Transverse colon (tissue), 4 donors: Measurements from ENCODE around the gene PSMD5. TPM values are rescaled to one million over a fixed set of nuclear protein-coding genes. Genes with fewer than 3 reads are reported as not detected.

Experiments
- DNase-seq: peaks from one replicate; pipeline ENCODE4 v3.0.0-alpha.2; 2019
- H3K27ac ChIP-seq, 4 donors: fragments of 200-600 bp; sonication (generic); 2 replicates each; pipeline ENCODE4 v1.5.1; 2016 to 2018; ENCODE audit warnings: inconsistent platforms in 4 of 4
- H3K27me3 ChIP-seq: fragments of 200-600 bp; sonication (generic); 2 replicates; pipeline ENCODE4 v1.5.1; 2017; ENCODE audit warnings: inconsistent platforms
- H3K36me3 ChIP-seq, 4 donors: fragments of 200-600 bp; sonication (generic); 2 replicates each; pipeline ENCODE4 v1.5.1; 2017 to 2019; ENCODE audit warnings: inconsistent platforms in 4 of 4
- H3K4me1 ChIP-seq, 4 donors: fragments of 200-600 bp; sonication (generic); 2 replicates each; pipeline ENCODE4 v1.5.1; 2017 to 2020; ENCODE audit warnings: inconsistent platforms in 4 of 4
- H3K4me3 ChIP-seq, 4 donors: fragments of 200-600 bp; sonication (generic); 1 replicate in 1 of 4; 2 replicates in 3 of 4; pipeline versions ENCODE4 v1.5.1 to v1.6.1; 2017 to 2019; ENCODE audit warnings: inconsistent platforms in 4 of 4
- H3K9me3 ChIP-seq, 2 donors: fragments of 200-600 bp; sonication (generic); 2 replicates each; pipeline ENCODE4 v1.5.1; 2017 to 2019; ENCODE audit warnings: inconsistent platforms in 2 of 2
- EP300 ChIP-seq: sonication (generic); formaldehyde crosslinking; IDR thresholded peaks from one replicate; pipeline ENCODE4 v1.6.1; 2017; ENCODE audit warnings: antibody characterized with exemption, low read depth
- POLR2A ChIP-seq: fragments of 450-650 bp; IDR thresholded peaks from one replicate; pipeline ENCODE4 v1.6.1; 2016; ENCODE audit warnings: antibody characterized with exemption, mild to moderate bottlenecking, moderate library complexity
- POLR2AphosphoS5 ChIP-seq, 3 donors: sonication (generic); formaldehyde crosslinking; IDR thresholded peaks; one replicate each; pipeline ENCODE4 v1.6.1; 2016; ENCODE audit warnings: antibody characterized with exemption in 3 of 3
- WGBS, 2 donors: methylation state at CpG; one replicate each; pipeline ENCODE4 v1.1.5; 2018; ENCODE audit warnings: low coverage in 1 of 2; 5-methylcytosine and 5-hydroxymethylcytosine counted together
- in situ Hi-C, 4 donors: fragments of 200-750 bp; cut with MboI; loops; one replicate each; pipeline versions ENCODE4 v1.15.0 to v1.15.1; 2017; ENCODE audit warnings: low sequenced_read_pairs in 3 of 4, low pct_ligation_motif_present in 1 of 4, low pct_unique_long_range_greater_than_20kb in 1 of 4
- intact Hi-C: fragments of 100-400 bp; cut with DNase I; formaldehyde crosslinking; loops from one replicate; pipeline ENCODE4 v1.15.1; 2023; ENCODE audit warnings: low total_unique reads
- total RNA-seq, 4 donors: library from RNA; depleted of rRNA; stranded (reverse); fragments of >200 nt; gene quantifications; one replicate each; pipeline ENCODE4 v1.1.0, GENCODE V29; 2016
- TF ChIP-seq, protein P1 (sequence below), 5 experiments: fragments of 200-600 bp in 3 of 5; fragments of 450-650 bp in 2 of 5; sonication (generic) in 3 of 5; IDR thresholded peaks; 1 replicate in 2 of 5; 2 replicates in 3 of 5; pipeline ENCODE4 v1.5.1; 2016 to 2017; ENCODE audit warnings: antibody characterized with exemption in 5 of 5, inconsistent platforms in 3 of 5, mild to moderate bottlenecking in 2 of 5, moderate library complexity in 1 of 5

PSMD5 gene
- total RNA-seq = 10 to 100 TPM; 25.3 to 36.6 (median 28.7) TPM

DNA sequence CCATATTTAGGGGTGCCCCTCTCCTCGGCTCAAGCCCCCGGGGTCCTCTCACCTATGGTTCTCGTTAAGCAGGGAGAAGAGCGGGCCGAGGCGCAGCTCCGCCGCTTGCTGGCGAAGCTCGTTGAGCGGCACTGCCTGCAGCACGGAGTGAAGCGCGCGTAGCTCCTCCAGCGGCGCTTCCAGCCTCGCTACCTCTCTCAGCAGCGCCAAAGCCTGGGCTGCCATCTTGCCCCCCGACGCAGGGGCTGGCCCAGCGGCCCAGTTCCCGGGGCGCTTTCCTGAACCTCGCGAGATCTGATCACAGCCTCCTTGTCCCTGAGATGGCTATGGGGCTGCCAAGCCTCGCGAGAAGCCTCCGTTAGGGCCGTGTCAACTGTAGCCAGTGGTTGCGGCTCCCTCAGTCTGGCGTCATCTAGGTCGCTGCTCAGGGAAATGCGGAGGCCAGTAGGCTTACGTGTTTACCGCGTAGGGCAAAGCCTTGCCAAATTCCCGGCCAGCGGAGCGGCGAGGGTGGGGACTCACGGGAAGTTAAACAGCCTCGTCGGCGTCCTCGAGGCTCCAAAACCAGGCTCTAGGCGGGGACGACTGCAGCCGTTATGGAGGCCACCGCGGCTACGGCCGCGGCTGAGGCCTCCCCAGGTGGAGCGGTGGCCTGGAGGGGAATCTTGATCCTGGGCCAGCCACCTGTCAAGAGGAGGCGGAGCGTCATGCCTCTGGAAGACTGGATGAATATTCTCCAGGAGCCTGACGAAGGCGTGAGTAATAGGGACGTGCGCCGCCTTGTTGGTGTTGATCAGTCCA lies at the start of gene PSMD5:
Gene PSMD5 (minus strand): TSS at position 238 of the 801 bp plus-strand sequence. CDS start 13 bp downstream, at position 225.
- TF ChIP-seq POLR2AphosphoS5 (IDR thresholded peaks at IDR 0.05) (peak; percentile 77 to 95 (median 91)), POLR2A (peak; percentile 93), EP300 (peak; percentile 30)
- TF ChIP-seq, protein P1, sequence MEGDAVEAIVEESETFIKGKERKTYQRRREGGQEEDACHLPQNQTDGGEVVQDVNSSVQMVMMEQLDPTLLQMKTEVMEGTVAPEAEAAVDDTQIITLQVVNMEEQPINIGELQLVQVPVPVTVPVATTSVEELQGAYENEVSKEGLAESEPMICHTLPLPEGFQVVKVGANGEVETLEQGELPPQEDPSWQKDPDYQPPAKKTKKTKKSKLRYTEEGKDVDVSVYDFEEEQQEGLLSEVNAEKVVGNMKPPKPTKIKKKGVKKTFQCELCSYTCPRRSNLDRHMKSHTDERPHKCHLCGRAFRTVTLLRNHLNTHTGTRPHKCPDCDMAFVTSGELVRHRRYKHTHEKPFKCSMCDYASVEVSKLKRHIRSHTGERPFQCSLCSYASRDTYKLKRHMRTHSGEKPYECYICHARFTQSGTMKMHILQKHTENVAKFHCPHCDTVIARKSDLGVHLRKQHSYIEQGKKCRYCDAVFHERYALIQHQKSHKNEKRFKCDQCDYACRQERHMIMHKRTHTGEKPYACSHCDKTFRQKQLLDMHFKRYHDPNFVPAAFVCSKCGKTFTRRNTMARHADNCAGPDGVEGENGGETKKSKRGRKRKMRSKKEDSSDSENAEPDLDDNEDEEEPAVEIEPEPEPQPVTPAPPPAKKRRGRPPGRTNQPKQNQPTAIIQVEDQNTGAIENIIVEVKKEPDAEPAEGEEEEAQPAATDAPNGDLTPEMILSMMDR (IDR thresholded peaks at IDR 0.05) = peak in 1 of 5 experiments; percentile 25
- Histone ChIP-seq H3K36me3 (no peaks in the 10 kb centered on the region), H3K4me3 (peak within 1 kb of the TSS; percentile 72 to 92 (median 73)), H3K27me3 (no peaks in the 10 kb centered on the region), H3K4me1 (peaks cover 7 to 33% (median 16%) of the 10 kb centered on the region in 4 donors), H3K27ac (peak within 1 kb of the TSS; percentile 94 to 97 (median 96)), H3K9me3 (no peaks in the 10 kb centered on the region)
- DNase-seq = peak; percentile 98
- in situ Hi-C loops (no loop called here), intact Hi-C loops (no loop called here)
- WGBS, 2 donors = 1% methylated on average over 31 of the region's 62 CpGs; no CpG with 5 or more reads in 1 of the 2 donors

DNA sequence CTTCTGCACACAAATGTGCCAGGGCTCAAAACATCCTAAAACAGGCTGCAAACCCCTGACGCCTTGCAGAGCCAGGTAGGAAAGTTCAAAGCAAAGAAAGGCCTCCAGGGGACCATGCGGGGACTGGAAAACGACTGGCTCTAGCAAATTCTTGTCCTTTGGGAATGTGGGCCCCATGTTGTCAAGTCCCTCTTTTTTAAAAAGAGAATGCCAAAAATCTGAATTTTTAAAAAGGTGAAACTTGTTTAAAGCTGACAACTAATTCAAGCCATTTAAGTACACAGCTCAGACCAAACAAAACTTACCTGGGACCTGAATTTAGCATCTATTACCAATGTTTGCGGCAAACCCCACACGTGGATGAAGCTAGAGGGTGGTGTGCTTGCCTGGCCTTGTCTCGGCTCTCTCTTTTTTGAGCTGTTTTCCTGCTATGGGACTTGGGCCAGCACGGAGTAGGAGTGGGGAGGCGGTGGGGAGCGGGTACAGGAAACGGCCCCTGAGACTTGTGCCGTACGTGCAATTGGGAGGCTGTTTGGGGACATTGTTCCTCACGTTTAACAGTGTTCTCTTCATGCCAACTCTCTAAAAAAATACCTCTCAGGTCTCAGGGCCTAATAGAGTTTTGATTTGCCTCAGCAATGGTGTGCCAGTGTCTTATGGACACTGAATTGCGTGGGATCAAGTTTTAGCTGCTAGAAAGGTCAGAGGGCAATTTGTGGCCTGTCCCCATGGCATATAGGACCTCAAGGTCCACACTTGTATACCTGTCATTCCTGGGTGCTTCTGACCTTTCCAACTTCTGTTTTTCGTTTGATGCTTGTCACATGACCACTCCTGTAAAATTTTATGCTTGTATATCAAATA lies 49.4 kb upstream of the PSMD5 start:
- Histone ChIP-seq H3K27me3 (no peaks in the 10 kb centered on the region), H3K9me3 (no peaks in the 10 kb centered on the region), H3K36me3 (no peaks in the 10 kb centered on the region), H3K4me3 (no peak overlapping the region), H3K4me1 (peaks cover 9 to 43% (median 24%) of the 10 kb centered on the region in 4 donors), H3K27ac (peak overlapping the region; percentile 50 to 70 (median 59))
- DNase-seq = no peak
- TF ChIP-seq EP300 = no peak
- intact Hi-C loops (no loop called here), in situ Hi-C loops (no loop called here)
- 21 to 46% methylated on average over 1 to 15 of the region's 15 CpGs for WGBS, 2 donors

DNA sequence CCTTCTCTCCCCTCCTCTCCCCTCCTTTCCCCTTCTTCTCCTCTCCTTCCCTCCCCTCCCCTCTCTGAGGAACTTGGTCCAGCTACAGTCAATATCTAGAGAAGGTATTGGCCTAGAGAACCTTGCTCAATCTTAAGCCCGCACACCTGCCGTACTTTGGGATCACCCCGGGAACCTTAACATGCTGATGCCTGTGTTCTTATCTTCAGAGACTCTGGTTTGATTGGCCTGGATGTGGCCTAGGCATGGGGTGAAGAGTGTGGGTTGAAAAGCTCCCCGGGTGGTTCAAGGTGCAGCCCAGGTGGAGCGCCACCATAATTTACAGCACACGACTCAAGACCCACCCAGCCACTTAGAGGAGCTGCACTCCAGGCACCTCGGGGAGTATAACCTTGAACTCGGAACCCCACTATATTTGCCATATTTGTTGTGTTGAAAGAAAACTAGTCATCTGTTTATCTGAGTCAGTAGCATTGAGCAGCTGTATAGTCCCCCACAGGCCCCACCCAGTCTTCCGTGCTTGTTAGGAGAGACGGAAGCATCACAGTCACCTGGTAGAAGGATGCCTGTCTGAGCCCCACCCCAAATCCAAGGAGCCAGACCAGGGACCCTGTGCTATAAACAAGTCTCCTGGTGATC lies 48.6 kb upstream of the PSMD5 start:
- no peak for DNase-seq
- 53% methylated on average over 10 of the region's 10 CpGs; no CpG with 5 or more reads in 1 of the 2 donors for WGBS, 2 donors
- in situ Hi-C loops = no loop called here
- intact Hi-C loops = no loop called here
- peak overlapping the region; percentile 53 to 70 (median 62) for H3K27ac ChIP-seq
- TF ChIP-seq POLR2AphosphoS5 (IDR thresholded peaks at IDR 0.05) (no peak), EP300 (no peak), POLR2A (no peak)
- TF ChIP-seq, protein P1 (IDR thresholded peaks at IDR 0.05) = no peak
- H3K4me1 ChIP-seq = peaks cover 9 to 38% (median 25%) of the 10 kb centered on the region in 4 donors
- no peak overlapping the region for H3K4me3 ChIP-seq
- no peaks in the 10 kb centered on the region for H3K9me3 ChIP-seq
- H3K36me3 ChIP-seq = no peaks in the 10 kb centered on the region
- no peaks in the 10 kb centered on the region for H3K27me3 ChIP-seq

DNA sequence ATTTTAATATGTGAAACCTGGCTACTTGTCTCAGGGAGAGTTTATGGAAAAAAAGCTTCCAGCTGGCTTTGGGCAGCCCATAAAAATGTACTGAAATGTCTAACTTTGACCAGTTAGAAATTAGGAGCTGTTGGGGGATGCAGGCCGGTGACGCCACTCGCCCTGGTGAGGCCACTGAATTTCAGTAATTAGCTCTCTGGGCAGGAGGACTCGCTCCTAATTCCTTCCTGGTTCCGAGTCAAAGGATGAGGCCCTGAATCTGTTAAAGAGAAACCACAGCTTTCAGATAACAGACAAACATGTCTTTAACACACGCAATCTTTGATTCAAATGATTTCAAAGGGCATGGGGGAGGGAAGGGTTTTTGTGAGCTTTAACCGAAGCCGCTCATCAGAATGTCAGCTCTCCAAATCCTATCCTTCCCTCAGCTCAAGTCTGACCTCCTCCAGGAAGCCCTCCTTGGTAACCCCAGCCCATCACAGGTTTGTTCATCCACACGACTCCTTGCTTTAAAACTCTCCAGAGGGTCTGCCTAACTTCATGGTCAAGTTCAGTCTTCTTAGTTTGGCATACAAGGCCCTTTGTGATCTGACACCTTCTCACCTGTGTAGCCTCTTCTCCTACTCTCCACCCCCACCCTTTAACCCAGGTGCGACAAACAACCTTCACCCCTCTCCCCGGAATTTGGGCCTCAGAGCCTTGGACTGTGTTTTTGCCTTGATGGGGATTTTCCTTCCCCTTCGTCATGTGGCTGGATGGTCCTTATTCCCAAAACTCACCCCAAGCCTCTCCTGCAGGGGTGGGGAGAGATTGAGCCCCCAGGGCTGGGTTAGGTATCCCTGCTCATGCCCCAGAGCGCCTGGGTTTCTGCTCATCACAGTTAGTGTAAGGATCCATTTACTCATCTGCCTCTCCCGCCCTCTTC lies 47.9 kb upstream of the PSMD5 start:
- in situ Hi-C loops = no loop called here

More for the DNA sequence above, 47.9 kb upstream of the PSMD5 start:
- TF ChIP-seq POLR2A = no peak
- no peak for TF ChIP-seq EP300
- TF ChIP-seq, protein P1 (IDR thresholded peaks at IDR 0.05) = no peak
- TF ChIP-seq POLR2AphosphoS5 (IDR thresholded peaks at IDR 0.05) = no peak
- DNase-seq = no peak
- Histone ChIP-seq H3K27ac (peak overlapping the region; percentile 15 to 65 (median 62)), H3K4me3 (no peak overlapping the region), H3K27me3 (no peaks in the 10 kb centered on the region), H3K4me1 (peaks cover 9 to 45% (median 30%) of the 10 kb centered on the region in 4 donors), H3K9me3 (no peaks in the 10 kb centered on the region), H3K36me3 (no peaks in the 10 kb centered on the region)
- 61 to 71% methylated on average over 10 to 14 of the region's 14 CpGs for WGBS, 2 donors
- intact Hi-C loops = no loop called here
